GM23248 (cell line): ENCODE measurements around the gene SLC39A2. TPM values are rescaled to one million over a fixed set of nuclear protein-coding genes. Genes with fewer than 3 reads are reported as not detected.

Source experiments
- DNase-seq: peaks from one replicate; pipeline ENCODE4 v3.0.0-alpha.2; 2015
- H2AFZ ChIP-seq: fragments of 200-600 bp; sonication (generic); 2 replicates; pipeline ENCODE4 v1.6.1; 2016; ENCODE audit warnings: antibody characterized with exemption
- H3F3A ChIP-seq: fragments of 200-600 bp; sonication (generic); 2 replicates; pipeline ENCODE4 v1.6.1; 2016; ENCODE audit warnings: mild to moderate bottlenecking, antibody characterized with exemption, mixed run types; ENCODE audit not compliant: insufficient read depth
- H3K27ac ChIP-seq: fragments of 200-600 bp; sonication (generic); 2 replicates; pipeline ENCODE4 v1.5.1; 2016; ENCODE audit warnings: mild to moderate bottlenecking
- H3K27me3 ChIP-seq: fragments of 200-600 bp; sonication (generic); replicated peaks from 2 replicates; pipeline ENCODE4 v1.6.1; 2016; ENCODE audit warnings: mild to moderate bottlenecking; ENCODE audit not compliant: insufficient read depth
- H3K36me3 ChIP-seq: fragments of 200-600 bp; sonication (generic); 2 replicates; pipeline ENCODE4 v1.6.1; 2016; ENCODE audit warnings: low read depth, mild to moderate bottlenecking
- H3K4me1 ChIP-seq: fragments of 200-600 bp; sonication (generic); 2 replicates; pipeline ENCODE4 v1.6.1; 2016; ENCODE audit warnings: mild to moderate bottlenecking; ENCODE audit not compliant: insufficient read depth
- H3K4me2 ChIP-seq: fragments of 200-600 bp; sonication (generic); one replicate; pipeline ENCODE4 v1.6.1; 2016; ENCODE audit warnings: mild to moderate bottlenecking; ENCODE audit not compliant: unreplicated experiment
- H3K4me3 ChIP-seq: fragments of 200-600 bp; sonication (generic); 2 replicates; pipeline ENCODE4 v1.5.1; 2016; ENCODE audit warnings: mild to moderate bottlenecking
- H3K79me2 ChIP-seq: fragments of 200-600 bp; sonication (generic); 2 replicates; pipeline ENCODE4 v1.6.1; 2016; ENCODE audit warnings: mild to moderate bottlenecking; ENCODE audit not compliant: insufficient read depth
- H3K9ac ChIP-seq: fragments of 200-600 bp; sonication (generic); 2 replicates; pipeline ENCODE4 v1.6.1; 2016; ENCODE audit warnings: mild to moderate bottlenecking
- H3K9me2 ChIP-seq: fragments of 200-600 bp; sonication (generic); 2 replicates; pipeline ENCODE4 v1.6.1; 2016; ENCODE audit warnings: mixed run types, mild to moderate bottlenecking, moderate library complexity; ENCODE audit not compliant: insufficient read depth
- H3K9me3 ChIP-seq: fragments of 200-600 bp; sonication (generic); one replicate; pipeline ENCODE4 v1.6.1; 2017; ENCODE audit warnings: low read depth
- H4K20me1 ChIP-seq: fragments of 200-600 bp; sonication (generic); 2 replicates; pipeline ENCODE4 v1.6.0; 2016; ENCODE audit not compliant: insufficient read depth
- EZH2 ChIP-seq: fragments of 200-600 bp; sonication (generic); IDR thresholded peaks from 2 replicates; pipeline ENCODE4 v1.6.1; 2018; ENCODE audit warnings: antibody characterized with exemption, mild to moderate bottlenecking; ENCODE audit not compliant: insufficient read depth, poor library complexity, severe bottlenecking
- EZH2phosphoT487 ChIP-seq: fragments of 200-600 bp; sonication (generic); IDR thresholded peaks from 2 replicates; pipeline ENCODE4 v1.6.1; 2018; ENCODE audit warnings: antibody characterized with exemption, moderate library complexity, mild to moderate bottlenecking, low read depth; ENCODE audit not compliant: insufficient read depth
- WGBS, 2 experiments: methylation state at CpG; one replicate each; pipeline ENCODE4 v1.1.6; 2015 to 2017; ENCODE audit warnings: low lambda C conversion rate in 2 of 2, low coverage in 1 of 2; ENCODE audit errors: missing lambda C conversion rate in 2 of 2; 5-methylcytosine and 5-hydroxymethylcytosine counted together
- in situ Hi-C: fragments of 300-500 bp; cut with MboI; formaldehyde crosslinking; loops from 2 replicates; pipeline ENCODE4 v1.15.0; 2020
- polyA plus RNA-seq: library from polyadenylated mRNA; unstranded; fragments of >200 nt; fragmentation: Nextera tagmentation; extraction: Ambion mirVana; gene quantifications from 2 replicates; pipeline ENCODE4 v1.2.1, GENCODE V29; 2016
- total RNA-seq: library from RNA; depleted of rRNA; stranded (reverse); fragments of >200 nt; shearing (Covaris generic); gene quantifications from 2 replicates; pipeline ENCODE4 v1.2.3, GENCODE V29; 2014

Gene SLC39A2
- total and polyA plus RNA-seq, 2 experiments from 2014 or later, result 0.24 TPM; not detected in 1

DNA sequence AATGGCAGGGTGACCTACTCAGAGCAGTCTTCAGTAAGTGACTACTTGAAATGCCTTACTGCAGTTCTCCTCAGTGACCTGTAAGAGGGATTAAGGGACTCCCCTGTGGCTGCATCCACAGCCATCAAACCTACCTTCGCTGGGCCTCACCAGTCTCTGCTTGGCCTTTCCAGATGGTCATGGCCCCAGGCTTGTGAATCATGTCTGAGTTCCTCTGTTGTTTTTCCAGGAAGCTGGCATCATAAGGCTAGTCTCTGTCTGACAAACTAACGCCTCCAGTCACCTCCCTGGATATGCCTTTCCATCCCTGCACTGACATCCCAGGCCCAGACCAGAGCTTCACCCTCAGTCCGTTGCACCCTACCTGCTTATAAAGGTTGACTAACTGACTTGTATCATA lies 29.8 kb upstream of the SLC39A2 start:
- H3K79me2 ChIP-seq, result no peaks in the 10 kb centered on the region
- peaks cover 7% of the 10 kb centered on the region; the same call in 1 of the 2 replicates for H3K27me3 ChIP-seq
- H3K36me3 ChIP-seq, result no peaks in the 10 kb centered on the region
- in situ Hi-C loops, result loop anchor here (10.0 kb wide), 1 partner anchor 115 kb away; no protein-coding TSS in a partner anchor
- H3K9me2 ChIP-seq, result no peaks in the 10 kb centered on the region
- no peak overlapping the region for H3K27ac ChIP-seq
- H3K4me2 ChIP-seq, result no peak overlapping the region
- H3K9me3 ChIP-seq, result no peaks in the 10 kb centered on the region
- no peaks in the 10 kb centered on the region for H4K20me1 ChIP-seq
- peak; percentile 8 for DNase-seq
- WGBS, 2 experiments, result 76 to 78% methylated on average over 3 of the region's 3 CpGs
- TF ChIP-seq EZH2phosphoT487 (no peak), EZH2 (no peak)
- H3K9ac ChIP-seq, result no peak overlapping the region
- no peaks in the 10 kb centered on the region for H3F3A ChIP-seq
- no peak overlapping the region for H2AFZ ChIP-seq
- H3K4me3 ChIP-seq, result no peak overlapping the region
- peaks cover 4% of the 10 kb centered on the region; the same call in 1 of the 2 replicates for H3K4me1 ChIP-seq

- H3K36me3 ChIP-seq, result no peaks in the 10 kb centered on the region
- TF ChIP-seq EZH2, result no peak
- TF ChIP-seq EZH2phosphoT487, result no peak
- H3K27ac ChIP-seq, result no peak overlapping the region
- H3K4me2 ChIP-seq, result peak overlapping the region; percentile 78
- peak overlapping the region; percentile 98 for H2AFZ ChIP-seq
- peaks cover 7% of the 10 kb centered on the region; the same call in 1 of the 2 replicates for H3K27me3 ChIP-seq
- peaks cover 8% of the 10 kb centered on the region for H3K4me1 ChIP-seq
- no peak for DNase-seq
- no peaks in the 10 kb centered on the region for H3K9me2 ChIP-seq
- H3K79me2 ChIP-seq, result no peaks in the 10 kb centered on the region
- no peaks in the 10 kb centered on the region for H3K9me3 ChIP-seq
- in situ Hi-C loops, result loop anchor here (10.0 kb wide), 1 partner anchor 276 kb away; no protein-coding TSS in a partner anchor
- WGBS, 2 experiments, result 10 to 11% methylated on average over 10 of the region's 10 CpGs
- no peaks in the 10 kb centered on the region for H3F3A ChIP-seq
- H4K20me1 ChIP-seq, result no peaks in the 10 kb centered on the region
- H3K4me3 ChIP-seq, result peak overlapping the region; percentile 81
- peak overlapping the region; percentile 65; the same call in 1 of the 2 replicates for H3K9ac ChIP-seq
Observed at GRCh38 chr14:20970647-20970982, 28.5 kb upstream of the SLC39A2 start.

DNA sequence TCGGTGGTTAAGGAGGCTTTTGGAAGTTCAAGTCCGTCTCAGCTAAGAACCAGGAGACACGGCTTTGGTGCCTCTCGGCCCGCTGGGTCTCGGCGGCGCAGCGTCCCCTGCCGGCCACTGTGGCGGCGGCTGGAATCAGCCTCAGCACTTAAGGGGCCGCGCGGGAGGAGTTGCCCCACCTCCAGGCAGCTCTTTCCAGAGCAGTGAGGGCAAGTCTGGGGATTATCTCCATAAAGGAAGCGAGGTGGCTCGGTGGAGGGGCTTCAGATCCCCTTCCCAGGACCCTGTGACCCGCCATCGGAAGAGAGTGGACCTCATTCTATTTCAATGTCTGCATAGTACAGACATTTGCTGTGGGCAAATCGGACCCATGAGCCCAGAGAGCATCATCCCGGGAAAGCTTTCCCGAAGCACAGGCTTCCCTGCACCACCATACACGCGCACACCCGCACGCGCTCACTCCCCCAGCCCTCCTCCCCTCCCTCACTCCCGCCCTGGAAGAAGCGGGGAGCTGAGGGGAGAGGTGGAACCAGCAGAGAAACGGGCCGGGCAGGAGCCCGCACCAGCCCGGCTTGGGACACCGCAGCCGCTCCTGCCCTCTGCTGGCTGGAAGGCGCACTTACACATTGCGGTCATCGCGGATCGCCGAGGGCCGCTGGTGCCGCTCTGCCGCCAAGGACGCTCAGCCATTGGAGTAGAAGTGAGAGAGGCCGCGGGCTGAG lies 27.9 kb upstream of the SLC39A2 start:
- H2AFZ ChIP-seq, result peak overlapping the region; percentile 98

GRCh38 chr14:20971705-20972021 lies 27.4 kb upstream of the SLC39A2 start:
- H3K4me1 ChIP-seq, result peaks cover 8% of the 10 kb centered on the region
- no peaks in the 10 kb centered on the region for H3K79me2 ChIP-seq
- 27 to 29% methylated on average over 8 of the region's 8 CpGs for WGBS, 2 experiments
- H2AFZ ChIP-seq, result peak overlapping the region; percentile 98
- H3F3A ChIP-seq, result no peaks in the 10 kb centered on the region
- H4K20me1 ChIP-seq, result no peaks in the 10 kb centered on the region
- peak overlapping the region; percentile 81 for H3K4me3 ChIP-seq
- no peaks in the 10 kb centered on the region for H3K9me3 ChIP-seq
- H3K27me3 ChIP-seq, result peaks cover 7% of the 10 kb centered on the region; the same call in 1 of the 2 replicates
- H3K9ac ChIP-seq, result peak overlapping the region; percentile 65; the same call in 1 of the 2 replicates
- no peaks in the 10 kb centered on the region for H3K36me3 ChIP-seq
- H3K27ac ChIP-seq, result no peak overlapping the region
- TF ChIP-seq EZH2phosphoT487, result no peak
- no peak for TF ChIP-seq EZH2
- no peaks in the 10 kb centered on the region for H3K9me2 ChIP-seq
- H3K4me2 ChIP-seq, result peak overlapping the region; percentile 78
- DNase-seq, result no peak
- in situ Hi-C loops, result loop anchor here (10.0 kb wide), 1 partner anchor 277 kb away; no protein-coding TSS in a partner anchor

More for the DNA sequence above, 27.9 kb upstream of the SLC39A2 start:
- Histone ChIP-seq H3K4me1 (peaks cover 8% of the 10 kb centered on the region), H3K4me3 (peak overlapping the region; percentile 81), H3K27me3 (peaks cover 7% of the 10 kb centered on the region; the same call in 1 of the 2 replicates), H3K27ac (no peak overlapping the region), H3K9ac (peak overlapping the region; percentile 65), H3K9me2 (no peaks in the 10 kb centered on the region), H3K4me2 (peak overlapping the region; percentile 78), H4K20me1 (no peaks in the 10 kb centered on the region), H3K9me3 (no peaks in the 10 kb centered on the region), H3F3A (no peaks in the 10 kb centered on the region), H3K36me3 (no peaks in the 10 kb centered on the region), H3K79me2 (no peaks in the 10 kb centered on the region)
- in situ Hi-C loops, result loop anchor here (10.0 kb wide), 1 partner anchor 276 kb away; no protein-coding TSS in a partner anchor
- peak; percentile 92 for DNase-seq
- TF ChIP-seq EZH2 (no peak), EZH2phosphoT487 (no peak)
- 1% methylated on average over 41 to 47 of the region's 47 CpGs for WGBS, 2 experiments
